Measurements from ENCODE around the gene ACBD6. TPM values are rescaled to one million over a fixed set of nuclear protein-coding genes. Genes with fewer than 3 reads are reported as not detected.

The ACBD6 gene
- total and polyA plus RNA-seq, 4 donors: 8.3 to 17.3 (median 14.0) TPM

GRCh38 chr1:180244840-180245239, 257.5 kb downstream of the ACBD6 start (continued):
- TF ChIP-seq YY1 (IDR thresholded peaks at IDR 0.05): no peak

GRCh38 chr1:180243517-180244221, 258.7 kb downstream of the ACBD6 start:
- peaks cover 0 to 13% (median 9%) of the 10 kb centered on the region in 4 donors for H3K27me3 ChIP-seq (ENCODE audit: control insufficient read depth in 4 of 4, insufficient read depth in 4 of 4, low read length in 3 of 4)
- no peaks in the 10 kb centered on the region for H3K9me3 ChIP-seq (ENCODE audit: control insufficient read depth in 4 of 4, low read length in 3 of 4)
- no peaks in the 10 kb centered on the region for H3K36me3 ChIP-seq (ENCODE audit: control insufficient read depth in 4 of 4, insufficient read depth in 3 of 4, low read depth in 1 of 4, low read length in 3 of 4)
- DNase-seq (ENCODE audit: low spot score): no peak
- TF ChIP-seq RXRA (IDR thresholded peaks at IDR 0.05) (no peak), GABPA (IDR thresholded peaks at IDR 0.05 in 1 of 2, conservative IDR thresholded peaks at IDR 0.05 in 1 of 2) (no peak), NR2F2 (IDR thresholded peaks at IDR 0.05) (no peak)
- H3K27ac ChIP-seq (ENCODE audit: low read depth in 1 of 2, low read length in 2 of 2): no peak overlapping the region
- WGBS: 92% methylated on average over 11 of the region's 11 CpGs
- no peaks in the 10 kb centered on the region for H3K4me1 ChIP-seq (ENCODE audit: control insufficient read depth in 4 of 4, insufficient read depth in 4 of 4, low read length in 3 of 4)
- H3K4me3 ChIP-seq (ENCODE audit: low read depth in 1 of 3, low read length in 3 of 3): no peak overlapping the region
- no peak overlapping the region for H3K9ac ChIP-seq (ENCODE audit: low read depth in 1 of 2, low read length in 2 of 2)

GRCh38 chr1:180241716-180242544, 260.4 kb downstream of the ACBD6 start:
- 79% methylated on average over 8 of the region's 8 CpGs for WGBS
- Histone ChIP-seq H3K36me3 (ENCODE audit: control insufficient read depth in 4 of 4, insufficient read depth in 3 of 4, low read depth in 1 of 4, low read length in 3 of 4) (no peaks in the 10 kb centered on the region), H3K9ac (ENCODE audit: low read depth in 1 of 2, low read length in 2 of 2) (no peak overlapping the region), H3K27ac (ENCODE audit: low read depth in 1 of 2, low read length in 2 of 2) (no peak overlapping the region), H3K4me3 (ENCODE audit: low read depth in 1 of 3, low read length in 3 of 3) (no peak overlapping the region), H3K4me1 (ENCODE audit: control insufficient read depth in 4 of 4, insufficient read depth in 4 of 4, low read length in 3 of 4) (no peaks in the 10 kb centered on the region), H3K9me3 (ENCODE audit: control insufficient read depth in 4 of 4, low read length in 3 of 4) (no peaks in the 10 kb centered on the region), H3K27me3 (ENCODE audit: control insufficient read depth in 4 of 4, insufficient read depth in 4 of 4, low read length in 3 of 4) (peaks cover 0 to 19% (median 12%) of the 10 kb centered on the region in 4 donors)
- DNase-seq (ENCODE audit: low spot score): no peak
- peak; percentile 92 for TF ChIP-seq REST (IDR thresholded peaks at IDR 0.05)
- TF ChIP-seq RAD21 (IDR thresholded peaks at IDR 0.05): no peak

GRCh38 chr1:180239145-180240096, 263.0 kb downstream of the ACBD6 start:
- no peak overlapping the region for H3K4me3 ChIP-seq (ENCODE audit: low read depth in 1 of 3, low read length in 3 of 3)
- no peak for TF ChIP-seq HNF4A (conservative IDR thresholded peaks at IDR 0.05)
- no peak for TF ChIP-seq HNF4G (IDR thresholded peaks at IDR 0.05)
- TF ChIP-seq CTCF (IDR thresholded peaks at IDR 0.05; ENCODE audit: low read depth, low read length, missing input control): no peak
- no peak for TF ChIP-seq RXRA (IDR thresholded peaks at IDR 0.05)
- no peak for TF ChIP-seq EGR1 (IDR thresholded peaks at IDR 0.05; ENCODE audit: low read depth in 2 of 2)
- no peak for TF ChIP-seq YY1 (IDR thresholded peaks at IDR 0.05)
- no peak for TF ChIP-seq FOXA1 (IDR thresholded peaks at IDR 0.05)
- no peak for TF ChIP-seq RAD21 (IDR thresholded peaks at IDR 0.05)
- no peak for TF ChIP-seq GABPA (IDR thresholded peaks at IDR 0.05 in 1 of 2, conservative IDR thresholded peaks at IDR 0.05 in 1 of 2)
- H3K27ac ChIP-seq (ENCODE audit: low read depth in 1 of 2, low read length in 2 of 2): no peak overlapping the region
- no peaks in the 10 kb centered on the region for H3K9me3 ChIP-seq (ENCODE audit: control insufficient read depth in 4 of 4, low read length in 3 of 4)
- no peak overlapping the region for H3K9ac ChIP-seq (ENCODE audit: low read depth in 1 of 2, low read length in 2 of 2)
- H3K4me1 ChIP-seq (ENCODE audit: control insufficient read depth in 4 of 4, insufficient read depth in 4 of 4, low read length in 3 of 4): peaks cover 9 to 19% (median 16%) of the 10 kb centered on the region in 4 donors
- peaks cover 8 to 31% (median 24%) of the 10 kb centered on the region in 4 donors for H3K27me3 ChIP-seq (ENCODE audit: control insufficient read depth in 4 of 4, insufficient read depth in 4 of 4, low read length in 3 of 4)
- H3K36me3 ChIP-seq (ENCODE audit: control insufficient read depth in 4 of 4, insufficient read depth in 3 of 4, low read depth in 1 of 4, low read length in 3 of 4): no peaks in the 10 kb centered on the region
- DNase-seq (ENCODE audit: low spot score): no peak
- WGBS: 16% methylated on average over 10 of the region's 10 CpGs

All from liver (tissue), 9 donors.